HCT116 (cell line): ENCODE results near the gene TSPAN14. TPM values are rescaled to one million over a fixed set of nuclear protein-coding genes. Genes with fewer than 3 reads are reported as not detected.

Source experiments
- ATAC-seq: fragments of 200-7000 bp; cut with Tn5 transposase; 2 replicates; pipeline ENCODE4 v1.9.1; 2020; ENCODE audit warnings: mild to moderate bottlenecking, moderate library complexity
- BruUV-seq: library from RNA; stranded (reverse); fragments of 400-500 nt; replicated peaks from 2 replicates; lab custom pipeline; 2021; lab: Mats Ljungman, UMichigan
- CTCF ChIA-PET: fragments of 300-600 bp; sonication (Branson Sonifier 250); formaldehyde crosslinking; loops from one replicate; lab custom pipeline; 2021; ENCODE audit warnings: antibody characterized with exemption; lab: Charles Lee
- POLR2A ChIA-PET: fragments of 300-600, 350-600 bp; sonication (Branson Sonifier 250); formaldehyde crosslinking; loops from one replicate; lab custom pipeline; 2021; ENCODE audit warnings: antibody characterized with exemption; lab: Charles Lee
- RAD21 ChIA-PET, 2 experiments: fragments of 300-600 bp; sonication (Branson Sonifier 250); formaldehyde crosslinking; loops; one replicate each; lab custom pipeline; 2023; ENCODE audit warnings: low total read pairs in 2 of 2; ENCODE audit not compliant: uncharacterized antibody in 2 of 2, unreplicated experiment in 2 of 2, low non-redundant PET in 1 of 2; lab: Charles Lee
- DNase-seq: peaks from one replicate; pipeline ENCODE4 v3.0.0-alpha.2; 2010; ENCODE audit warnings: low read depth, low spot score
- H2AFZ ChIP-seq: fragments of 200-600 bp; shearing (Covaris generic), sonication (generic); 2 replicates; pipeline ENCODE4 v1.6.1; 2017; ENCODE audit warnings: low read depth, mixed run types, mixed read lengths, antibody characterized with exemption, low read length; ENCODE audit not compliant: poor library complexity, severe bottlenecking
- H3K27ac ChIP-seq: 2 replicates; pipeline ENCODE4 v1.5.1; 2012; ENCODE audit warnings: low read depth, low read length
- H3K27me3 ChIP-seq: fragments of 200-600 bp; sonication (generic); 2 replicates; pipeline ENCODE4 v1.6.1; 2016; ENCODE audit warnings: mixed run types, low read length, mixed read lengths; ENCODE audit not compliant: insufficient read depth
- H3K36me3 ChIP-seq, 2 experiments: fragments of 200-500 bp in 1 of 2; fragments of 200-600 bp in 1 of 2; sonication (Bioruptor generic) in 1 of 2; sonication (generic) in 1 of 2; 2 replicates each; pipeline versions ENCODE4 v1.5.1 to v1.6.1; 2014 to 2016; ENCODE audit warnings: low read length in 2 of 2, inconsistent platforms in 1 of 2, mixed read lengths in 1 of 2, mixed run types in 1 of 2; ENCODE audit not compliant: insufficient read depth in 2 of 2, control insufficient read depth in 1 of 2
- H3K4me1 ChIP-seq, 2 experiments: fragments of 200-600 bp in 1 of 2; sonication (generic) in 1 of 2; 2 replicates each; pipeline versions ENCODE4 v1.5.1 to v1.6.1; 2012 to 2017; ENCODE audit warnings: low read length in 2 of 2, inconsistent platforms in 1 of 2, mild to moderate bottlenecking in 1 of 2, mixed read lengths in 1 of 2, mixed run types in 1 of 2, moderate library complexity in 1 of 2; ENCODE audit not compliant: insufficient read depth in 2 of 2, control insufficient read depth in 1 of 2
- H3K4me2 ChIP-seq: fragments of 200-600 bp; sonication (generic); 2 replicates; pipeline ENCODE4 v1.6.1; 2017; ENCODE audit warnings: mixed run types, low read length, mixed read lengths
- H3K4me3 ChIP-seq, 2 experiments: fragments of 200-600 bp in 1 of 2; sonication (generic) in 1 of 2; replicated peaks in 1 of 2; 2 replicates each; pipeline ENCODE4 v1.5.1; 2011 to 2016; ENCODE audit warnings: low read length in 2 of 2, control low read depth in 1 of 2, low read depth in 1 of 2, mild to moderate bottlenecking in 1 of 2, mixed read lengths in 1 of 2, mixed run types in 1 of 2
- H3K79me2 ChIP-seq: fragments of 200-600 bp; sonication (generic); 2 replicates; pipeline ENCODE4 v1.6.1; 2017; ENCODE audit warnings: mild to moderate bottlenecking, mixed run types, low read length, moderate library complexity, mixed read lengths; ENCODE audit not compliant: insufficient read depth
- H3K9ac ChIP-seq: fragments of 200-600 bp; sonication (generic); 2 replicates; pipeline ENCODE4 v1.6.1; 2016; ENCODE audit warnings: low read length, mixed read lengths
- H3K9me2 ChIP-seq: fragments of 200-600 bp; sonication (generic), shearing (Covaris generic); 2 replicates; pipeline ENCODE4 v1.6.1; 2017; ENCODE audit warnings: mixed run types, mild to moderate bottlenecking, moderate library complexity; ENCODE audit not compliant: insufficient read depth
- H3K9me3 ChIP-seq, 2 experiments: fragments of 200-500 bp in 1 of 2; fragments of 200-600 bp in 1 of 2; sonication (Bioruptor generic) in 1 of 2; sonication (generic) in 1 of 2; 2 replicates each; pipeline ENCODE4 v1.6.1; 2014 to 2017; ENCODE audit warnings: low read length in 2 of 2, mixed read lengths in 2 of 2, inconsistent platforms in 1 of 2, low read depth in 1 of 2, mild to moderate bottlenecking in 1 of 2, mixed run types in 1 of 2, moderate library complexity in 1 of 2; ENCODE audit not compliant: control insufficient read depth in 1 of 2, insufficient read depth in 1 of 2
- H4K20me1 ChIP-seq: fragments of 200-600 bp; sonication (generic), shearing (Covaris generic); 2 replicates; pipeline ENCODE4 v1.6.1; 2017; ENCODE audit warnings: mixed run types, mild to moderate bottlenecking, moderate library complexity; ENCODE audit not compliant: insufficient read depth
- ATF3 ChIP-seq: IDR thresholded peaks from 2 replicates; pipeline ENCODE4 v1.6.1; 2012
- CBX3 ChIP-seq: IDR thresholded peaks from 2 replicates; pipeline ENCODE4 v1.6.1; 2012; ENCODE audit warnings: low read depth
- CEBPB ChIP-seq: IDR thresholded peaks from 2 replicates; pipeline ENCODE4 v1.6.1; 2012; ENCODE audit warnings: low read depth
- CTCF ChIP-seq, 3 experiments: fragments of 200-600 bp in 1 of 3; sonication (generic) in 1 of 3; IDR thresholded peaks in 2 of 3; conservative IDR thresholded peaks in 1 of 3; 2 replicates each; pipeline ENCODE4 v1.5.1; 2012 to 2017; ENCODE audit warnings: low read depth in 2 of 3, low read length in 2 of 3, antibody characterized with exemption in 1 of 3, borderline replicate concordance in 1 of 3, control low read depth in 1 of 3, mild to moderate bottlenecking in 1 of 3, mixed read lengths in 1 of 3, mixed run types in 1 of 3, moderate library complexity in 1 of 3; ENCODE audit not compliant: insufficient read depth in 1 of 3
- EGR1 ChIP-seq: IDR thresholded peaks from 2 replicates; pipeline ENCODE4 v1.6.1; 2012; ENCODE audit warnings: low read depth
- EZH2 ChIP-seq: fragments of 200-600 bp; sonication (generic); IDR thresholded peaks from 2 replicates; pipeline ENCODE4 v1.6.1; 2017; ENCODE audit warnings: antibody characterized with exemption, mixed run types
- FOSL1 ChIP-seq: IDR thresholded peaks from 2 replicates; pipeline ENCODE4 v1.6.1; 2012; ENCODE audit warnings: low read depth
- MAX ChIP-seq: IDR thresholded peaks from 2 replicates; pipeline ENCODE4 v1.6.1; 2012
- POLR2A ChIP-seq: IDR thresholded peaks from 2 replicates; pipeline ENCODE4 v1.7.0; 2011; ENCODE audit warnings: borderline replicate concordance; ENCODE audit not compliant: insufficient read depth, insufficient read length; ENCODE audit errors: extremely low read depth
- SIN3A ChIP-seq: IDR thresholded peaks from 2 replicates; pipeline ENCODE4 v1.6.1; 2012; ENCODE audit warnings: low read depth
- SP1 ChIP-seq: IDR thresholded peaks from 2 replicates; pipeline ENCODE4 v1.6.1; 2012; ENCODE audit warnings: low read depth
- TCF7L2 ChIP-seq: IDR thresholded peaks from 2 replicates; pipeline ENCODE4 v1.7.0; 2011; ENCODE audit warnings: borderline replicate concordance, inconsistent platforms; ENCODE audit not compliant: insufficient read depth, insufficient read length; ENCODE audit errors: extremely low read depth
- ZBTB33 ChIP-seq: IDR thresholded peaks from 2 replicates; pipeline ENCODE4 v1.6.1; 2011; ENCODE audit warnings: mild to moderate bottlenecking, low read length, moderate library complexity; ENCODE audit not compliant: insufficient replicate concordance; ENCODE audit errors: extremely low read depth
- ZFX ChIP-seq: fragments of 450-650 bp; IDR thresholded peaks from 2 replicates; pipeline ENCODE4 v1.6.1; 2017
- intact Hi-C: fragments of 100-400 bp; cut with micrococcal nuclease; formaldehyde crosslinking; loops from 2 replicates; pipeline ENCODE4 v1.10.0; 2022
- total RNA-seq: library from RNA; stranded (reverse); gene quantifications from one replicate; pipeline ENCODE4 v1.2.1, GENCODE V29; 2021; ENCODE audit not compliant: unreplicated experiment

The TSPAN14 gene
- total RNA-seq, 1 experiment from 2014 or later = 86.8 TPM

- Histone ChIP-seq H3K9ac (no peak overlapping the region), H3K79me2 (peaks cover 99% of the 10 kb centered on the region), H2AFZ (no peak overlapping the region), H3K9me3 (no peaks in the 10 kb centered on the region), H3K4me3 (no peak overlapping the region), H3K36me3 (no peaks in the 10 kb centered on the region), H3K27me3 (no peaks in the 10 kb centered on the region), H3K4me2 (no peak overlapping the region), H3K4me1 (peaks cover 66 to 93% of the 10 kb centered on the region in 2 experiments), H3K27ac (no peak overlapping the region; the same call in 1 of the 2 replicates), H3K9me2 (no peaks in the 10 kb centered on the region), H4K20me1 (no peaks in the 10 kb centered on the region; the same call in 1 of the 2 replicates)
- DNase-seq (no peak), ATAC-seq (no peak)
- ChIA-PET CTCF (no interaction called here), RAD21 (no interaction called here), POLR2A (no interaction called here)
- BruUV-seq = no TSS peak
- TF ChIP-seq ZFX (no peak), EZH2 (no peak), CBX3 (no peak), CEBPB (no peak), POLR2A (no peak), FOSL1 (no peak), ATF3 (no peak), SIN3A (no peak), TCF7L2 (no peak), SP1 (no peak), MAX (no peak)
- intact Hi-C loops = no loop called here
These were observed 11.3 kb downstream of the TSPAN14 start for GRCh38 chr10:80465451-80465835.

GRCh38 chr10:80465839-80466590 is 11.9 kb downstream of the TSPAN14 start:
- Histone ChIP-seq H3K27ac (no peak overlapping the region), H4K20me1 (no peaks in the 10 kb centered on the region; the same call in 1 of the 2 replicates), H3K4me2 (no peak overlapping the region), H3K4me1 (peaks cover 68 to 93% of the 10 kb centered on the region in 2 experiments), H3K9me3 (no peaks in the 10 kb centered on the region), H2AFZ (no peak overlapping the region), H3K9ac (no peak overlapping the region), H3K4me3 (no peak overlapping the region), H3K9me2 (no peaks in the 10 kb centered on the region), H3K27me3 (no peaks in the 10 kb centered on the region), H3K79me2 (peaks cover 99% of the 10 kb centered on the region), H3K36me3 (no peaks in the 10 kb centered on the region)
- POLR2A ChIA-PET = no interaction called here
- ATAC-seq = no peak
- RAD21 ChIA-PET = no interaction called here
- DNase-seq = no peak
- intact Hi-C loops = no loop called here
- CTCF ChIA-PET = no interaction called here
- no TSS peak for BruUV-seq
- TF ChIP-seq ATF3 (no peak), CEBPB (no peak), FOSL1 (no peak), SIN3A (no peak), EGR1 (no peak), ZFX (no peak), TCF7L2 (no peak), SP1 (no peak), ZBTB33 (no peak), CTCF (IDR thresholded peaks at IDR 0.05 in 2 of 3, conservative IDR thresholded peaks at IDR 0.05 in 1 of 3; ENCODE audit: borderline replicate concordance in 1 of 3, insufficient read depth in 1 of 3, low read depth in 2 of 3, low read length in 2 of 3) (no peak)
